DND-41 (cell line): ENCODE data around the gene TPD52L1.

Source experiments
- ATAC-seq: fragments of 200-7000 bp; cut with Tn5 transposase; 3 replicates; pipeline ENCODE4 v1.9.1; 2021; ENCODE audit warnings: low read depth; ENCODE audit not compliant: insufficient read depth
- DNase-seq: peaks from one replicate; pipeline ENCODE4 v3.0.0-alpha.2; 2020
- H2AFZ ChIP-seq: 2 replicates; pipeline ENCODE4 v1.6.0; 2012; ENCODE audit warnings: low read depth, low read length
- H3K27ac ChIP-seq: 2 replicates; pipeline ENCODE4 v1.5.1; 2012; ENCODE audit warnings: low read length, inconsistent platforms
- H3K27me3 ChIP-seq: fragments of 200-600 bp; sonication (generic); 2 replicates; pipeline ENCODE4 v1.6.0; 2012; ENCODE audit warnings: low read length, mild to moderate bottlenecking, inconsistent platforms; ENCODE audit not compliant: insufficient read depth, poor library complexity
- H3K36me3 ChIP-seq: 2 replicates; pipeline ENCODE4 v1.5.1; 2012; ENCODE audit warnings: low read length, inconsistent platforms; ENCODE audit not compliant: insufficient read depth
- H3K4me1 ChIP-seq: 2 replicates; pipeline ENCODE4 v1.5.1; 2012; ENCODE audit warnings: mild to moderate bottlenecking, low read length; ENCODE audit not compliant: insufficient read depth
- H3K4me2 ChIP-seq: 2 replicates; pipeline ENCODE4 v1.6.0; 2012; ENCODE audit warnings: mild to moderate bottlenecking, moderate library complexity, low read length, inconsistent platforms; ENCODE audit not compliant: insufficient read depth
- H3K4me3 ChIP-seq, 2 experiments: fragments of 200-600 bp in 1 of 2; shearing (Covaris generic) in 1 of 2; 2 replicates each; pipeline ENCODE4 v1.5.1; 2012 to 2016; ENCODE audit warnings: inconsistent platforms in 2 of 2, low read length in 2 of 2, mild to moderate bottlenecking in 2 of 2, low read depth in 1 of 2, moderate library complexity in 1 of 2
- H3K79me2 ChIP-seq: 2 replicates; pipeline ENCODE4 v1.6.0; 2012; ENCODE audit warnings: low read length, inconsistent platforms; ENCODE audit not compliant: insufficient read depth
- H3K9ac ChIP-seq: 2 replicates; pipeline ENCODE4 v1.6.0; 2012; ENCODE audit warnings: low read depth, mild to moderate bottlenecking, inconsistent platforms, low read length, moderate library complexity
- H3K9me3 ChIP-seq: 2 replicates; pipeline ENCODE4 v1.5.1; 2012; ENCODE audit warnings: low read length, moderate library complexity, mild to moderate bottlenecking, inconsistent platforms; ENCODE audit not compliant: insufficient read depth, severe bottlenecking
- H4K20me1 ChIP-seq: 2 replicates; pipeline ENCODE4 v1.6.0; 2012; ENCODE audit warnings: low read length; ENCODE audit not compliant: insufficient read depth
- CTCF ChIP-seq: IDR thresholded peaks from 2 replicates; pipeline ENCODE4 v1.5.1; 2012; ENCODE audit warnings: borderline replicate concordance, low read length, moderate library complexity, mild to moderate bottlenecking; ENCODE audit not compliant: poor library complexity, severe bottlenecking; ENCODE audit errors: extremely low read depth
- EZH2 ChIP-seq: IDR thresholded peaks from 3 replicates; pipeline ENCODE4 v1.6.1; 2012; ENCODE audit warnings: borderline replicate concordance, low read depth, mild to moderate bottlenecking, moderate library complexity, low read length, inconsistent platforms; ENCODE audit not compliant: severe bottlenecking

TPD52L1 gene

GRCh38 chr6:125188037-125188436 is 34.5 kb downstream of the TPD52L1 start:
- TF ChIP-seq CTCF = no peak
- no peak for TF ChIP-seq EZH2
- no peak overlapping the region for H2AFZ ChIP-seq
- no peaks in the 10 kb centered on the region for H4K20me1 ChIP-seq
- no peaks in the 10 kb centered on the region for H3K27me3 ChIP-seq
- no peak overlapping the region for H3K9ac ChIP-seq
- peaks cover 5% of the 10 kb centered on the region; the same call in 1 of the 2 replicates for H3K4me1 ChIP-seq
- no peaks in the 10 kb centered on the region for H3K36me3 ChIP-seq
- no peaks in the 10 kb centered on the region for H3K79me2 ChIP-seq
- H3K4me3 ChIP-seq = no peak overlapping the region
- no peak for DNase-seq
- H3K27ac ChIP-seq = no peak overlapping the region
- H3K4me2 ChIP-seq = no peak overlapping the region
- no peaks in the 10 kb centered on the region for H3K9me3 ChIP-seq
- no peak for ATAC-seq

- H3K4me1 ChIP-seq = peaks cover 5% of the 10 kb centered on the region; the same call in 1 of the 2 replicates
- no peak for ATAC-seq
- no peaks in the 10 kb centered on the region for H4K20me1 ChIP-seq
- no peak overlapping the region for H2AFZ ChIP-seq
- no peaks in the 10 kb centered on the region for H3K79me2 ChIP-seq
- DNase-seq = no peak
- H3K27ac ChIP-seq = no peak overlapping the region
- no peak overlapping the region for H3K9ac ChIP-seq
- no peaks in the 10 kb centered on the region for H3K27me3 ChIP-seq
- no peaks in the 10 kb centered on the region for H3K36me3 ChIP-seq
- TF ChIP-seq EZH2 (no peak), CTCF (no peak)
- no peak overlapping the region for H3K4me3 ChIP-seq
- H3K9me3 ChIP-seq = no peaks in the 10 kb centered on the region
- no peak overlapping the region for H3K4me2 ChIP-seq
These were observed 35.1 kb downstream of the TPD52L1 start for GRCh38 chr6:125188594-125189203.

GRCh38 chr6:125189494-125189893 is 35.9 kb downstream of the TPD52L1 start:
- no peaks in the 10 kb centered on the region for H3K9me3 ChIP-seq
- no peak overlapping the region for H3K4me2 ChIP-seq
- no peak overlapping the region for H2AFZ ChIP-seq
- H3K79me2 ChIP-seq = no peaks in the 10 kb centered on the region
- TF ChIP-seq EZH2 = no peak
- no peak for TF ChIP-seq CTCF
- H3K4me3 ChIP-seq = no peak overlapping the region
- H3K27me3 ChIP-seq = no peaks in the 10 kb centered on the region
- H3K36me3 ChIP-seq = no peaks in the 10 kb centered on the region
- no peak overlapping the region for H3K27ac ChIP-seq
- peaks cover 5% of the 10 kb centered on the region; the same call in 1 of the 2 replicates for H3K4me1 ChIP-seq
- no peak overlapping the region for H3K9ac ChIP-seq
- ATAC-seq (no peak), DNase-seq (no peak)
- no peaks in the 10 kb centered on the region for H4K20me1 ChIP-seq

GRCh38 chr6:125190667-125191066 is 37.1 kb downstream of the TPD52L1 start:
- H3K4me2 ChIP-seq = no peak overlapping the region
- no peaks in the 10 kb centered on the region for H3K79me2 ChIP-seq
- no peaks in the 10 kb centered on the region for H3K36me3 ChIP-seq
- no peak overlapping the region for H2AFZ ChIP-seq
- ATAC-seq (no peak), DNase-seq (no peak)
- no peak overlapping the region for H3K27ac ChIP-seq
- no peaks in the 10 kb centered on the region for H4K20me1 ChIP-seq
- peaks cover 5% of the 10 kb centered on the region; the same call in 1 of the 2 replicates for H3K4me1 ChIP-seq
- H3K9ac ChIP-seq = no peak overlapping the region
- H3K4me3 ChIP-seq = no peak overlapping the region
- TF ChIP-seq CTCF (no peak), EZH2 (no peak)
- H3K27me3 ChIP-seq = no peaks in the 10 kb centered on the region
- no peaks in the 10 kb centered on the region for H3K9me3 ChIP-seq
